ENCODE measurements around the gene DIABLO.

Gene DIABLO

GRCh38 chr12:122166422-122167349 is 59.2 kb downstream of the DIABLO start:
- Histone ChIP-seq H3K27me3 (replicated peaks; ENCODE audit: control insufficient read depth, insufficient read depth, low read length) (peaks cover 7% of the 10 kb centered on the region), H3K9me3 (ENCODE audit: control insufficient read depth, low read length) (no peaks in the 10 kb centered on the region), H3K4me1 (ENCODE audit: control insufficient read depth, insufficient read depth, low read length) (no peaks in the 10 kb centered on the region), H3K9ac (ENCODE audit: low read length) (no peak overlapping the region), H3K36me3 (ENCODE audit: control insufficient read depth, insufficient read depth, low read length, severe bottlenecking) (no peaks in the 10 kb centered on the region), H3K4me3 (ENCODE audit: low read length) (no peak overlapping the region)
- DNase-seq (ENCODE audit: low read depth), result no peak

- H3K9me3 ChIP-seq (ENCODE audit: control insufficient read depth, low read length), result no peaks in the 10 kb centered on the region
- DNase-seq (ENCODE audit: low read depth), result no peak
- H3K4me1 ChIP-seq (ENCODE audit: control insufficient read depth, insufficient read depth, low read length), result no peaks in the 10 kb centered on the region
- H3K9ac ChIP-seq (ENCODE audit: low read length), result no peak overlapping the region
- H3K27me3 ChIP-seq (replicated peaks; ENCODE audit: control insufficient read depth, insufficient read depth, low read length), result no peaks in the 10 kb centered on the region
- no peak overlapping the region for H3K4me3 ChIP-seq (ENCODE audit: low read length)
- no peaks in the 10 kb centered on the region for H3K36me3 ChIP-seq (ENCODE audit: control insufficient read depth, insufficient read depth, low read length, severe bottlenecking)
Measured at GRCh38 chr12:122162976-122163375, 62.9 kb downstream of the DIABLO start.

DNA sequence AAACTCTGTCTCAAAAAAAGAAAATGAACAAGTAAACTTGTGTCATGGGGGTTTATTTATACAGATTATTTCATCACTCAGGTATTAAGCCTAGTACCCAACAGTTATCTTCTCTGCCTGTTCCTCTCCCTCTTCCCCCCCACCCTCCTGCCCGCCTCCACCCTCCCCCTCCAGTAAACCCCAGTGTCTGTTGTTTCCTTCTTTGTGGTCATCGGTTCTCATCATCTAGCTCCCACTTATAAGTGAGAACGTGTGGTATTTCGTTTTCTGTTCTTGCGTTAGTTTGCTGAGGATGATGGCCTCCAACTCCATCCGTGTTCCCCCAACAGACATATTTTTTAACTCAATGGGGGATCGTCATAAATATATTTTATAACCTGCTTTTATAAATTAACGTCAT is 64.2 kb downstream of the DIABLO start:
- Histone ChIP-seq H3K36me3 (ENCODE audit: control insufficient read depth, insufficient read depth, low read length, severe bottlenecking) (no peaks in the 10 kb centered on the region), H3K9ac (ENCODE audit: low read length) (no peak overlapping the region), H3K4me1 (ENCODE audit: control insufficient read depth, insufficient read depth, low read length) (no peaks in the 10 kb centered on the region), H3K27me3 (replicated peaks; ENCODE audit: control insufficient read depth, insufficient read depth, low read length) (no peaks in the 10 kb centered on the region), H3K9me3 (ENCODE audit: control insufficient read depth, low read length) (no peaks in the 10 kb centered on the region), H3K4me3 (ENCODE audit: low read length) (no peak overlapping the region)
- DNase-seq (ENCODE audit: low read depth), result no peak

GRCh38 chr12:122160761-122161160 is 65.1 kb downstream of the DIABLO start:
- Histone ChIP-seq H3K4me3 (ENCODE audit: low read length) (no peak overlapping the region), H3K4me1 (ENCODE audit: control insufficient read depth, insufficient read depth, low read length) (no peaks in the 10 kb centered on the region), H3K9ac (ENCODE audit: low read length) (no peak overlapping the region), H3K9me3 (ENCODE audit: control insufficient read depth, low read length) (no peaks in the 10 kb centered on the region), H3K36me3 (ENCODE audit: control insufficient read depth, insufficient read depth, low read length, severe bottlenecking) (no peaks in the 10 kb centered on the region), H3K27me3 (replicated peaks; ENCODE audit: control insufficient read depth, insufficient read depth, low read length) (no peaks in the 10 kb centered on the region)
- DNase-seq (ENCODE audit: low read depth), result no peak

GRCh38 chr12:122159882-122160281 is 66.0 kb downstream of the DIABLO start:
- no peak for DNase-seq (ENCODE audit: low read depth)
- H3K36me3 ChIP-seq (ENCODE audit: control insufficient read depth, insufficient read depth, low read length, severe bottlenecking), result no peaks in the 10 kb centered on the region
- no peak overlapping the region for H3K4me3 ChIP-seq (ENCODE audit: low read length)
- no peak overlapping the region for H3K9ac ChIP-seq (ENCODE audit: low read length)
- H3K9me3 ChIP-seq (ENCODE audit: control insufficient read depth, low read length), result no peaks in the 10 kb centered on the region
- H3K27me3 ChIP-seq (replicated peaks; ENCODE audit: control insufficient read depth, insufficient read depth, low read length), result no peaks in the 10 kb centered on the region
- H3K4me1 ChIP-seq (ENCODE audit: control insufficient read depth, insufficient read depth, low read length), result no peaks in the 10 kb centered on the region

DNA sequence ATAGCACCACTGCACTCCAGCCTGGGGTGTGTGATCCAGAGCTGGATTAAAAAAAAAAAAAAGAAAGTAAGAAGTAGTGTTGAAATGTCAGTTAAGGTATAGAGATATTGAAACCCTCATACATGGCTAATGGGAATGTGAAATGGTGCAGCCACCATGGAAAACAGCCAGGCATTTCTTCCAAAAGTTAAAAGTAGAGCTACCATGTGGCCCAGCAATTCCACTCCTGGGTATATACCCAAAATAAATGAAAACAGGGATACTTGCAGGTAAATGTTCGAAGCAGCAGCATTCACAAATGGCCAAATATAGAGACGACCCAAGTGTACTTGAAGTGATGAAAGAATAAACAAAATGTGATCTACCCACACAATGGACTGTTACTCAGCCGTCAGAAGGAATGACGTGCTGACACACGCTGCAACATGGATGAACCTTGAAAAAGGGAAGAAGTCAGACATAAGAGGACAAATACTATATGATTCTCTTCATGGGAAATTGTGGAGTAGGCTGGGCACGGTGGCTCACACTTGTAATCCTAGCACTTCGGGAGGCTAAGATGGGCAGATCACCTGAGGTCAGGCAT is 67.1 kb downstream of the DIABLO start:
- H3K4me3 ChIP-seq (ENCODE audit: low read length), result no peak overlapping the region
- H3K9ac ChIP-seq (ENCODE audit: low read length), result no peak overlapping the region
- H3K36me3 ChIP-seq (ENCODE audit: control insufficient read depth, insufficient read depth, low read length, severe bottlenecking), result no peaks in the 10 kb centered on the region
- H3K4me1 ChIP-seq (ENCODE audit: control insufficient read depth, insufficient read depth, low read length), result no peaks in the 10 kb centered on the region
- no peak for DNase-seq (ENCODE audit: low read depth)
- no peaks in the 10 kb centered on the region for H3K9me3 ChIP-seq (ENCODE audit: control insufficient read depth, low read length)
- no peaks in the 10 kb centered on the region for H3K27me3 ChIP-seq (replicated peaks; ENCODE audit: control insufficient read depth, insufficient read depth, low read length)
